HTERT RPE-1 (cell line): ENCODE data around the gene FTCD.
"Not testable (repeated sequence)": the region's sequence is repeated elsewhere in the genome, so short reads cannot be mapped to it uniquely, and the experiment has no call there.

Experiments used
- in situ Hi-C: fragments of 300-500 bp; cut with MboI; formaldehyde crosslinking; loops from 4 replicates; pipeline ENCODE4 v1.14.3; 2020; ENCODE audit warnings: low sequenced_read_pairs

Gene FTCD, protein sequence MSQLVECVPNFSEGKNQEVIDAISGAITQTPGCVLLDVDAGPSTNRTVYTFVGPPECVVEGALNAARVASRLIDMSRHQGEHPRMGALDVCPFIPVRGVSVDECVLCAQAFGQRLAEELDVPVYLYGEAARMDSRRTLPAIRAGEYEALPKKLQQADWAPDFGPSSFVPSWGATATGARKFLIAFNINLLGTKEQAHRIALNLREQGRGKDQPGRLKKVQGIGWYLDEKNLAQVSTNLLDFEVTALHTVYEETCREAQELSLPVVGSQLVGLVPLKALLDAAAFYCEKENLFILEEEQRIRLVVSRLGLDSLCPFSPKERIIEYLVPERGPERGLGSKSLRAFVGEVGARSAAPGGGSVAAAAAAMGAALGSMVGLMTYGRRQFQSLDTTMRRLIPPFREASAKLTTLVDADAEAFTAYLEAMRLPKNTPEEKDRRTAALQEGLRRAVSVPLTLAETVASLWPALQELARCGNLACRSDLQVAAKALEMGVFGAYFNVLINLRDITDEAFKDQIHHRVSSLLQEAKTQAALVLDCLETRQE

DNA sequence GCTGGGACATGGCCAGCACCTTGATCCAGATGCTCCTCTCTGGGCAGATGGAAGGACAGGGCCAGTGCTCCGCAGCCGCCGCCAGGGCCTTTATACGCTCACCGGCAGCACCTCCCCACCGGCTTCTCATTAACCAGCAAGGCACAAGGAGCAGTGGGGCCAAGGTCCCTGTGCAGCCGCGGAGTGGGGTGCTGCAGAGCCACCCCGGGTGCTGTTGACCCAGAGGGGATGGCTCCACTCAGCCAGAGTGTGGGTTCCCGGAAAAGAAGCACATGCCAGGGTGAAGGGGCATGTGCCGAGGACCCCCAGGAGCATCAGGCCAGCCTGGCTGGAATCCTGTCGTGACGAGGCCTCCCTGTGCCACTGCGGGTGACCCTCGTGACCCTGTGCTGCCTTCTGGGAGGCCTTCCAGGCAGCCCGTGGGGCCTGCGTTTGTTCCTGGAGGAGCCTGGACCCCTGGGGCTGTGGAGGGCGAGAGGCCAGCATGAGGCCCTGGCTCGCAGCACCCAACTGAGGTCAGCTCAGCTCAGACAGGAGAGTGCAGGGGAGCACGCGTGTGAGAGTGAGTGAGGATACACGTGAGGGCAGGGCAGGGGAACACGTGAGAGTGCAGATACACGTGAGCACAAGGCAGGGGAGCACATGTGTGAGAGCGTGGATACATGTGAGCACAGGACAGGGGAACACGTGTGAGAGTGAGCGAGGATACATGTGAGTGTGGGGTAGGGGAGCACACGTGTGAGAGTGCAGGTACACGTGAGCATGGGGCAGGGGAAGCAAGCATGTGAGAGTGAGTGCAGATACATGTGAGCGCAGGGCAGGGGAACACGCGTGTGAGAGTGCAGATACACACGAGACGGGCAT lies at the start of gene FTCD:
TSS of gene FTCD (minus strand) at position 66 of the 864 bp plus-strand sequence. CDS start at position 10, 56 bp downstream.
- in situ Hi-C loops: no loop called here

DNA sequence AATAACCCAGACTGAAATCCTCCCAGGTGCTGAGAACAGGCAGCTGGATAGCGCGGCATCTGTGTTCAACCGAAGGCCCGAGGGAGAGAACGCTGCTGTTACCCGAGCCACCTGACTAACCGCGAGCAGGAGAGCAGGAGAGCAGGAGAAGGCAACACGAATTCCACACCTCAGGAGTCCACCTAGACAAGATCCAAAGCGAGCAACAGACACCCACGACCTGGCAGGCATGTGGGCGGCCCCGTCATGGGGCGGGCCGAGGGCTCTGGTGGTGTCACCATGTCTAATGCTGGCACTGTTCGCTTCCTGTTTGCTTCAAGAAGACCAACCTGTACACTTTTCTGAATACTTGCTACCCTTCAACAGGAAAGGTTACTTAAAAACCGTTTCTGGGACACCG lies 49.8 kb upstream of the FTCD start:
- in situ Hi-C loops: no loop called here

DNA sequence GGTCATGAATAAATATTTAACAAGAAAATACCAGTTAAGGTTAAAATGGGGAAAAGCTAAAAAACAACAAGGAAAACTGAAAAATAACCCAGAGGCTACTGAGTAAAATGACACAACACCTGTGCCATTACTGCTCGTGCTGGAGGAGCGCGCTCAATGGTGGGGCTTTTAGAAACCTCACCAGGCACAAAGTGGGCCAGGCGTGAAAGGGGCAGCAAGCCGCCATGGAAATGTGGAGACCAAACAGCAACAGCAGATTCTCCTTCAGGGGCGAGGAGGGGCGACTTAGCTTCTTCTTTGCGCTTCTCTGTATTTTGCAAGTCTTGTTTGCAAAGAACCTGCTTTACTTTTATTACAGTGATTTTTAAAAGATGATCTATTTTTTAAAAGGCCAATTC lies 47.8 kb upstream of the FTCD start:
- in situ Hi-C loops: no loop called here

DNA sequence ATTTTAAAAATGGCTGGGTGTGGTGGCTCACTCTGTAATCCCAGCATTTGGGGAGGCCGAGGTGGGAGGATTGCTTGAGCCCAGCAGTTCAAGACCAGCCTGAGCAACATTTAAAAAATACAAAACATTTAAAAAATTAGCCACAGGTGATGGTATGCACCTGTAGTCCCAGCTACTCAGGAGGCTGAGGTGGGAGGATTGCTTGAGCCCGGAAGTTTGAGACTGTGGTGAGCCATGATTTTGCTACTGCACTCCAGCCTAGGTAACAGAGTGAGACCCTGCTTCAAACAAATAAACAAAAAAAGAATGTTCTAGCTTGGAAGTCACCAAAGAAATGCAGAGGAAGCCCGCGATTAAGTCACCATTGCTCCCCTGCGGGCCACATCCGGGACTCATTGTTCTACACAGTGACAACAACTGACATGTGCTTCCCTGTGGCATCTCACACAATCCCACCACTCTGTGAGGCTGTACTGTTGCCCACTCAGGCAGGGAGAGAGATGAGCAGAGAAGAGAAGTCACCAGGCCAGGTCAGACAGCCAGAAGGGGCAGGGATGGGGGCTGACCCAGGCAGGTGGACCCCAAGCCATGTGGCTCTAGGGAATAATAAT lies 47.3 kb upstream of the FTCD start:
- in situ Hi-C loops: no loop called here

DNA sequence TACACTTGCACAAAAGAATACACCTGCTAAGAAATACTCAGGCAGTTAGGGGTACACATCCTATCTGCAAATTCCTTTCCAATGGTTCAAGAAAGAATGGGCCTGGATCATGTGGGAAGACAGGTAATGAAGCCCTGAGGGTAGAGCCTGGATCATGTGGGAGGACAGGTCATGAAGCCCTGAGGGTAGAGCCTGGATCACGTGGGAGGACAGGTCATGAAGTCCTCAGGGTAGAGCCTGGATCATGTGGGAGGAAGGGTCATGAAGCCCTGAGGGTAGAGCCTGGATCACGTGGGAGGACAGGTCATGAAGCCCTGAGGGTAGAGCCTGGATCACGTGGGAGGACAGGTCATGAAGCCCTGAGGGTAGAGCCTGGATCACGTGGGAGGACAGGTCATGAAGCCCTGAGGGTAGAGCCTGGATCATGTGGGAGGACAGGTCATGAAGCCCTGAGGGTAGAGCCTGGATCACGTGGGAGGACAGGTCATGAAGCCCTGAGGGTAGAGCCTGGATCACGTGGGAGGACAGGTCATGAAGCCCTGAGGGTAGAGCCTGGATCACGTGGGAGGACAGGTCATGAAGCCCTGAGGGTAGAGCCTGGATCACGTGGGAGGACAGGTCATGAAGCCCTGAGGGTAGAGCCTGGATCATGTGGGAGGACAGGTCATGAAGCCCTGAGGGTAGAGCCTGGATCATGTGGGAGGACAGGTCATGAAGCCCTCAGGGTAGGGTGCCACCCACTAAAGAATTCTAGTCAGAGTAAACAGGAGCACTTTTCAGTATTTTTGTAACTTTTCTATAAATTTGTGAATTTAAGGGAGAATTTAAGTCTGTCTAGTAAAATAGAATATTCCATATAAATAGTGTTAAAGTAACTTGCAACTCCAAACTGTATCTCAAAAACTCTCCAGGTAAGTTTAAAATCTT lies 45.8 kb upstream of the FTCD start:
- in situ Hi-C loops: not testable (repeated sequence)

DNA sequence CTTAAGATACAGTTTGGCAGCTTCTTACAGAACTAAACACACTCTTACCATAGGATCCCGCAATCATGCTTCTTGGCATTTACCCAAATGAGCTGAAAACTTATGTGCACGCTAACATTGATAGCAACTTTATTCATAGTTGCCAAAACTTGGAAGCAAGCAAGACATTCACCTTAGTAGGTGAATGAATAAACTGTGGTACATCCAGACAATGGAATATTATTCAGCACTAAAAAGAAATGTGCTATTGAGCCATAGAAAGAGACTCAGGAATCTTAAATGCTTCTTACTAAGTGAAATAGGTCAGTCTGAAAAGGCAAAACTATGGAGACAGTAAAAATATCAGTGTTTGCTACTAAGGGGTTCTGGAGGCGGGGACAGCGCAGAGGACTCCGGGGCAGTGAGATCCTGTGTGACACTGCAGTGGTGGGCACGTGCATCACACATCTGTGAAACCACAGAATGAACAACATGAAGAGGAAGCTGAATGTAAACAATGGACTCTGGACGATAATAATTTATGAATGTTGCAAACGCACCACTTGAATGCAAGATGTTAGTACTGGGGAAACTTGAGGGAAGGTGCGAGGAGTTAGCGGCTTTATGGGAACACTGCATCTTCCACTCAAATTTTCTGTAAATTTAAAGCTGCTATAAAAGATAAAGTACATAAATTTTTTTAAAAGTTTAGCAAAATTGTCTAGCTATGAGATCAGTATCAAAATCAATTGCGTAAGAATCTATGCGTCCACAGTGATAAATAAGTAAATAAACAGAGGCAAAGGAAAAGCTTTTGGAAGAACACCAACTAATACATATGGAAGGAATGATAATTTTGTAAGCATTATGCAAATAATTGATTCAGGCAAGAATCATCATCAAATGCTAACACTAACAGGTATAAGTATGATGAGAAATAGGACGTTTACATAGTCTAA lies 44.3 kb upstream of the FTCD start:
- in situ Hi-C loops: no loop called here

DNA sequence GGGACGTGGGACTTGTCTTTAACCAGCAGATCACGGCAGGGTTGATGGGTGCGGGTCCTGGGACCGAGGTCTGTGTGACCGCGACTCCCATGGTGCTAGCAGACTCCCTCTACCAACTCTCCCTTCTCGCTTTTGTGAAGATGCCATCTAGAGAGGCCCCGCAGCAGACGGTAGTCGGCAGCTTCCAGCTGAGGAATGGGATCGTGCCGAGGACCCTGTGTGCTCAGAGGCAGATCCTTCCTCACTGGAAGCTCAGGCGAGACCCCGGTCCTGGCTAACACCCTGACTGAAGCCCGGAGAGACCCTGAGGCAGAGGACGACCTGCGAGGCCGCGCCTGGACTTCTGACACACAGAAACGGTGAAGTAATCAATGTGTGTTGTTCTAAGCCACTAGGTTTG lies 41.4 kb upstream of the FTCD start:
- in situ Hi-C loops: no loop called here

DNA sequence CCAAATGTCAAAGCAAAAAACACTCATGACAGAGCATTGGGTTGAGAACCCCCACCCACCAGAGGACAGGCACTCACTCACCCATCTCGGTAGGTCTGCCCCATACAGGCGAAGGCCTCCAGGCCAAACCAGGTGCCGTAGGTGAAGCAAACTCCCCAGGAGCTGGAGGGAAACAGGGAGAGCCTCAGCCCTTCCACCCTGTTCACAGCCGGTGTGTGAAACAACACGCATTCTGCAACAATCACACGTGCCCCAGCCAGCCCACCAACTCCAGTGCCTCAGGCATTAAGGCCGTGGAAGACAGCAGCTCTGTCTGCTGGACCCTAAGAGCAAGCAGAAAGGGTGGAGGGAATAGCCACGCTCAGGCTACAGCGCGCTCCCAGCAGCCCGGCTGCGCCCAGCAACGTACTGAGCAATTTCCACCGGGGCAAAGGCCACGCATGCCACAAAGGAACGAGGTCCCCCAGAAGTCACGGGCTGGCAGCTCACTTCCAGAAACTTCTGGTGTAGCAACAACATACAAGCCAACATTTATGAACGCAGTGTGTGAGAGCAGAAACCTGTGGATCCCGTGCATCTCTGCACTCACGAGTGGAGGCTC lies 40.3 kb upstream of the FTCD start:
- in situ Hi-C loops: no loop called here

DNA sequence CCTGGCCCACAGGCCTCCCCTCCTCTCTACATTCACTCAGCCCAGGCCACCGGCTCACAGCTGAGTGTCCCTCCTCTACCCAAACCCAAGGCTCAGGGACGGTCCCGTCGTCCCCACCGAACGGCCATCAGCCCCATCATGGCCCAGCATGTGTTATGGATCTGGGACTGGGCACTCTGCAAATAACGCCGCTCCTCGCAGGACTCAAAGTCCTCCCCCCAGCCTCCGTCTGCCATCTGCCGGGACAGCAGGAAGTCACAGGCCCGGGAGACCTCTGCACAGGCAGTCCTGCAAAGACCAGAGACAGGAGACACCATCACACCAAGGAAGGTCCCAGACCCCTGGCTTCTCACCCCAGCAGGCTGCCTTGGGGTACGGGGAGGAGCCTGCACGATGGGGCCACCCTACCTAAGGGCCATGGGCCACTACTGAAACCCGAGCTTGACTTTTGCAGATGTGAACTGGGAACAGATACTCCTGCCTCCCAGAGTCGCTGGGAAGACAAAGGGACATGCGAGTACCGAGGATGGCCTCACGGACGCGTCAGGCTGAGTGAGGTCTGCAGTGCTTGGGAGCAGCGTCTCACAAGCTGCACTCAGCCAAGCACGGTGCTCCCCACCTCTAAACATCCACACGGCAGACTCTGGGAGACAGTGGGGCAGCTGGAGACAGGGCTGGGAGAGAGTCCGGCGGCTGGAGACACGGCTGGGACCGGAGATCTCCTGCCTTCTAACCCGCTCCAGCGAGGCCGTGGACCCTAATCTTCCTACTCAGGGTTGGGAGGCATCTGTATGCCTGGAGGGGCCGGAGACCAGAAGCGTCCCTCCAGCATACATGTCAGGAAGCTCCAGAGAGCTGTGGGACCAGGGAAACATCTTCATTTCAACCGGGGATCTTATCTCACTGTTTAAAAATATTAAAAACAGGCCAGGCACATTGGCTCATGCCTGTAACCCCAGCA lies 39.3 kb upstream of the FTCD start:
- in situ Hi-C loops: no loop called here

DNA sequence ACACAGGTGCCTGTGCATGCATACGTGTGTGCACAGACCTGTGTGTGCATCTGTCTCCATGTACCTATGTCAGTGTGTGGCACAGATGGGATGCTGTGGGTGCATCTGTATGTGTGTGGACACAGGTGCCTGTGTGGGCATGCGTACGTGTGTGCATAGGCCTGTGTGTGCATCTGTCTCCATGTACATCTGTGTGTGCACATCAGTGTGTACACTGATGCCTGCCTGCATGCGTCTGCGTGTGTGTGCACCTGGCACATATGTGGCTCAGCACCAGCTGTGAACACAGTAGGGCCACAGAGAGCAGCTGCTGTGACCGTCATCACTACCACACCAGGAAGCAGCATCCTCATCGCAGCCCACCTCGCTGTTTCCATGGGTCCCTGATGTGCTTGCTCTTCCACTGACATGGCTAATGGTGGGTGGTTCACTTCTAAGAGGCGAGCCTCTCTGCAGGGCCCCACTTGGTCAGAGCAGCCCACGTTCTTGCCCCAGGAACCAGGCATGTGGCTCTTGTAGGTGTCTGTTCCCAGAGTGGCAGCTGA lies 38.5 kb upstream of the FTCD start:
- in situ Hi-C loops: no loop called here

DNA sequence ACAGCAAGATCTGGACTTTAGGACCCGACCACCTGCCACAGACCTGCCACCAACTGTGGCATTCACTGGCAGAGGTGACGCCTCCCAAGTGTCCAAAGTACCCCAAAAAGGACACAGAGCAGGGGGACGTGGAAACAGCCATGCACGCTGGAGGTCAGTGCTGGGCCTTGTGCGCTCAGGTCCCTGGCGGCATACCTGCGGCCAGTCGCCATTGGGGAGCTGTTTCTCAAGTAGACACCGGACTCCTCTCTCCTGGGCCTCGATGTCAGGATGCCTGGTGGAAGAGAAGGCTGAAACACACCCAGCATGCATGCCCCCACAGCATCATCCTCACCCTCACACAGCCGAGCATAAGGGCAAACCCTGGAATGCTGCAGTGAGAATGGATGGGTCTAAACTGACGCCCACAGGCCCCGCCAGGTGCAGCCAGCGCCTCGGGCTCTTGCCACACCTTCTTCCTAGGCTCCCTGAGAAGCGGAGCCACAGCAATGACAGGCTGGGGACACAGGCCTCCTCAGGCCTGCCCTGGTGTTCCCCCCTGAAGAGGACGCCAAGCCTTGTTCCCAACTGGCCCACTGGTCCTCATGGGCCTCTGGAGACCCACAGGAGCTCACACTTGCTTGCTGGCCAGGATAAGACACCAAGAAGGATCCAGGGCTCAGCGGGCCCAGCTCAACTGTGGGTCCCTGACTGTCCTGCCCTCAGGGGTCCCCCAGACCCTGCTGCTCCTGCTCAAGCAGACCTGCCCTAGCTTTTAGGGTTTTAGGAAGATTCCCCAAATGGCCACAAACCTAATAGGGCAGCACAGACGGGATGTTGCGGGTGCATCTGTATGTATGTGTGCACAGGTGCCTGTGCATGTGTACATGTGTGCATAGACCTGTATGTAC lies 36.6 kb upstream of the FTCD start:
- in situ Hi-C loops: no loop called here

DNA sequence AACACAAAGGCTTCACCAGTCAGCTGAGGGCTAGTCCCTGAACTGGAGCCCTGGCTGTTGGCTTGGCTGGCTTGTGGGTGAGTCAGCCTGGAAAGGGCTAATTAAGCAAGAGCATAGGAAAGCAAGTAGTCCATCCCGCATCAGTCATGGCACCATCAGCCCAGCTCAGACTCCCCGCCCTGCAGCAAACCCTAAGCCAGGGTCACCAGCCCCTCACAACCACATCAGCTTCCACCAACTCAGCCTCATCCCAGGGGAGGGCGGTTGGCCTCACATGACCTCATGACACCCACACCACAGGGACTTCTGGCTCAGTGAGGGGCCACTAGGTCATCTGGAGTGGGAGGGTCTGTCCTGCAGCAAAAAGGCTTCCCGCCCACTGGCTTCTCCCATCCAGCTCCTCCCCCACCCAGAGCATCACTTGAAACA lies 35.9 kb upstream of the FTCD start:
- in situ Hi-C loops: no loop called here

DNA sequence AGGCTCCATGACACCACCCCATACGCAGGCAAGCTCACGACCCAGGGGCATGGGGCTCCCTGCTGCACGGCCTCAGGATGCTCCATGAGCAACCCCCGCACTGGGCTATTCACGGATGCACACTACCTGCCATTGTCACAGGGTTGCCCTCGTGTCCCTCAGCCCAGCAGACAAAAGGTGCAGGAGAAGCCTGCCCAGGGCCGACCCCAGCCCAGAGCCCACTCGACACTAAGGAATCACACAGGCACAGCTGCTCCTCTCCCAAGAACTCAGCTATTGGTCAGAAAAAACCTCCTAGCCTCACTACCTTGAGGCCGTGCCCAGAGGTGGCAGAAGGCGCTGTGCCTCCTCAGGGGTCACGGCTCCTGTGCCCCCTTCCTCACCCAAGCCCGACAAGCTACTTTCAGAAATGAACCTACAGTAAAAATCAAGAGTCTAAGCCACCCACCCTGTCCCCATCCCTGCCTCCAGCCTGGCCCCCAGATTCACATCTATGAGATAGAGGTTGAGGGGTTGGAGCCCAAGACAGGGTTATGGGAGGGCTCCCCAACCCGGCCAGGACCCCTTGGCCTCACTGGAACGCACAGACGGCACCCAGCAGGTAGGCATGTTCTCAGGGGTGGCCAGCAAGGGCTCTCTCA lies 35.2 kb upstream of the FTCD start:
- in situ Hi-C loops: no loop called here

DNA sequence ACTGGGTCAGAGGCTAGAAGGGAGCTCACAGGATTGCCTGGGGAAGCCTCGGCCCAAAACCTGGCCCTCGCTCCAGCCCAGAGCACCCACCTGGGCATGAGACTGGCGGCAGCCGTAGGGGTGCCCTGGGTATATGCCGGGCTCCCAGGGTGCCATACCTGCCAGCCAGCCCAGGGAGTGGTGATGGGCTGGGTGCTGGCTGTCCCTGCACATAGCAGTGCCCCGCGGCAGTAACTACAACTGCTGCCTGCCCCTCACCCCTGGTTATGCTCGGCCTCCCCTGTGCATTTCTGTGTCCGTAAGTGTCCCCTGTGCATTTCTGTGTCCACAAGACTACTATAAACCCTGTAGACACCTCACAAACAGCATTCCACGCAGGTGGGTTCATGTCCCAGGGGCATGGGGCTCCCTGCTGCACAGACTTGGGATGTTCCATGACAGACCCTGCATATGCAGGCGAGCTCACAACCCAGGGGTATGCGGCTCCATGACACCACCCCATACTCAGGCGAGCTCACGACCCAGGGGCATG lies 34.6 kb upstream of the FTCD start:
- in situ Hi-C loops: no loop called here

DNA sequence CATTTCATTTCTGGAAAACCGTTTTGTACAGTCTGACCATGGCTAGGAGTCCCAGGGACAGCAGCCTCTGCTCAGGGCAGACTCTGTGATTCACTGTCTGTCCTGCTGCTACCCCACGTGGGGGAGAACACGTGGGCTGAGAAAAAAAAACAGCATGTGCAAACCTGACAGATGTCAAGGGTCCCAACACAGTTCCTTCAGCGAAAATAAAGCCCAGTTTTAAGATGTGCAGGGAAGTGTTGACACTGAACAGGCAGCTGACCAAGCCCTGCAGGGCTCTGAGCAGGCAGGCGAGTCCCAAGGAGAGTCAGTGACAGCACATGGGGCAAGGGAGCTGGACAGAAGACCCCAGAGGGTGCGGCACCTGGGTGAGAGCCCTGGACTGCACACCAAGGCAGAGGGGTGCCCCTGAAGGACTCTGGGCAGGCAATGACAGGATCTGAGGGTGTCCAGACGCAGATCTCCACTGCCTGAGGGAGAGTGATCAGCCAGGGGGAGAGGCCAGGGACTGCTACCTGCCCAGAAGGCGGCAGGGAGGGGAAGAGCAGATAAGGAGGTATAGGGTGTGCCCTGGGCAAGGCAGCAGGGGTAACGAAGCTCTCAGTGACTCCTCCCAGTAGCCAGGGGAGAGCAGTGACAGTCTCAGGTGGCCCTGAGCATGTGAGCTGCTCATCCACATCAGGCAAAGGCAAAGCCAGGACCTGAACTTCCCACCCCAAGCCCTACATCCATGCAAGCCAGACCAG lies 34.0 kb upstream of the FTCD start:
- in situ Hi-C loops: no loop called here
